Epithelial cell of esophagus (primary cell): ENCODE results near the gene KIAA1217.

ENCODE experiments used
- DNase-seq: peaks from one replicate; pipeline ENCODE4 v3.0.0; 2010; ENCODE audit warnings: low read depth
- H3K4me3 ChIP-seq: 2 replicates; pipeline ENCODE4 v1.5.1; 2011; ENCODE audit warnings: mild to moderate bottlenecking, low read length, control low read depth
- CTCF ChIP-seq: IDR thresholded peaks from 2 replicates; pipeline ENCODE4 v1.5.1; 2011; ENCODE audit warnings: low read depth, mild to moderate bottlenecking, low read length, control low read depth, inconsistent platforms; ENCODE audit not compliant: insufficient read depth; ENCODE audit errors: missing control alignments

Gene KIAA1217

GRCh38 chr10:24553051-24553612, 344.2 kb downstream of the KIAA1217 start:
- DNase-seq, result no peak
- no peak for TF ChIP-seq CTCF
- H3K4me3 ChIP-seq, result no peak overlapping the region

GRCh38 chr10:24554036-24554435, 345.1 kb downstream of the KIAA1217 start:
- no peak overlapping the region for H3K4me3 ChIP-seq
- no peak for TF ChIP-seq CTCF
- no peak for DNase-seq

GRCh38 chr10:24556126-24556749, 347.3 kb downstream of the KIAA1217 start:
- TF ChIP-seq CTCF, result no peak
- no peak for DNase-seq
- H3K4me3 ChIP-seq, result no peak overlapping the region

- TF ChIP-seq CTCF, result peak; percentile 70
- peak; percentile 79 for DNase-seq
- no peak overlapping the region for H3K4me3 ChIP-seq
These were observed 348.1 kb downstream of the KIAA1217 start for GRCh38 chr10:24556750-24557742.

- no peak for TF ChIP-seq CTCF
- DNase-seq, result no peak
- no peak overlapping the region for H3K4me3 ChIP-seq
These were observed 352.5 kb downstream of the KIAA1217 start for GRCh38 chr10:24561453-24561852.

- no peak for TF ChIP-seq CTCF
- H3K4me3 ChIP-seq, result no peak overlapping the region
- no peak for DNase-seq
These were observed 359.1 kb downstream of the KIAA1217 start for GRCh38 chr10:24568042-24568441.
